ENCODE data around the gene CNOT6L.

Gene CNOT6L

GRCh38 chr4:77818602-77819403 is at the start of gene CNOT6L:
Gene CNOT6L, minus strand, starts transcription at chr4:77819368. Its CDS starts 60 bp downstream, at chr4:77819308.
- DNase-seq: peak; percentile 90

DNA sequence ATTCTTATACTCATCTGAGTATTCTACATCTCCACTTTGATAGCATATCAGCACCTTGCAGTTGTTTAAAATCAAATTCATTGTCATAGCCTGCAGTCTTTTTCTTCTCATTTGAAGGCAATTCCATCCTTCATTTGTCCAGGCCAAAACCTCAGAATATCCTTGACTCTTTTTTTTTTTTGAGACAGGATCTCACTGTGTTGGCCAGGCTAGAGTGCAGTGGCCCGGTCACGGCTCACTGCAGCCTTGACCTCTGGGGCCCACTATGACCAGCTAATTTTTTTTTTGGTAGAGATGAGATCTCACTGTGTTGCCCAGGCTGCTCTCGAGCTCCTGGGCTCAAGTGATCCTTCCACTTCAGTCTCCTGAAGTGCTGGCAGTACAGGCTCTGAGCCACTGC is 46.1 kb upstream of the CNOT6L start:
- no peak for DNase-seq

- peak; percentile 62 for DNase-seq
Measured at GRCh38 chr4:77863341-77863740, 44.2 kb upstream of the CNOT6L start.

DNA sequence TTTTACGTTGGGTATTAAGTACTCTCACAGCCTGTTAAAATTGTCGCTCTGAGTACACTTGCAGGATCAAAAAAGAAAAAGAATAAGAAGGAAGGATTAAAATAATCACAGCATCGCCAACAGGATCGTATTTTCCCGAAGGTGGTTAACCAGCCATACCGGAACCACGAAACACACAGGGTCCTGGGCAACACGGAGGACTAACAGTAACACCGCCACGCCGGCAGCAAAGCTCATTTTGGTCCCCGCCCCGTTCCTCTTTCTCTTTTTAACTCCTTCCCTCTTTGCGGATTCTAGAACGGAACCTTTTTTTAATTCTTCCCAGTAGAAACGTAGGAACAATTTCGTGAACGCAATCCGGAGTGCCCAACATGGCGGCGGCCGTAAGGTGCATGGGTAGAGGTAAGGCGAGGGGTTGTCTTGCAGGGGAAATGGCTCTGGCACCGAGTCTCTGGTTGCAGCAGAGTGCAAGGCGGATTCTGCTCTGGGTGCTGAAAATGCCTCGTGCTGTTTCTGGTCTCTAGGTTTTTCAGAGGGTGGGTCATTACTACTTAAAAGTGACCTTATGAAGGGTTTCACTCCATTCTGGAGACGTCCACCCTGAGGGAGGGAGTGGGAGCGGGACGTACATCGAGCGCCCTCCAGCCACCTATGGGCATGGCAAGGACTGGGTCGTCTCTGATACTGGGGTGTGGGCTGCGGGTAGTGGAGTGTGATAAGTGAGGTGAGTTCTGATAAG is 43.5 kb upstream of the CNOT6L start, which contains the start of gene MRPL1:
Gene MRPL1 (plus strand): TSS at position 353 of the 739 bp plus-strand sequence. CDS start 19 bp downstream, at position 372.
- DNase-seq: peak; percentile 92

GRCh38 chr4:77861495-77861894 is 42.3 kb upstream of the CNOT6L start:
- no peak for DNase-seq

- DNase-seq: no peak
Measured at GRCh38 chr4:77859256-77859655, 40.1 kb upstream of the CNOT6L start.

DNA sequence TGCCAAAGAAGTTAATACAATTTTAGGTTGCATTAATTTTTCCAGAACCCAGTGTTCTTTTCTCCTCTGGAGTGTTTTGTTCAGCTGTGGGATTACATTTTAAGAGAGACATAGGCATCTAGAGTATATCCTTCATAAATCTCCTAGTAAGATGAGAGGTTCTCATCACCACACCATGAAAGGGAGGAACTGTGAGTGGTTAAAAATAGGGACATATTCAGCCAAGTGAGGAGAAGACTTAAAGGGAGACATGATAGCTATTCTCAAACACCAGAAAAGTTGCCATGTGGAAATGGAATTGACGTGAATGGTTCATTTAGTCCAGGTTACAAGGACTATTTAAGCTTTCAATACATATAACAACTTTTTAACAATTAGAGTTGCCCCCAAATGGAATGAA is 37.0 kb upstream of the CNOT6L start:
- DNase-seq: no peak

- DNase-seq: no peak
Measured at GRCh38 chr4:77854431-77855111, 35.4 kb upstream of the CNOT6L start.

DNA sequence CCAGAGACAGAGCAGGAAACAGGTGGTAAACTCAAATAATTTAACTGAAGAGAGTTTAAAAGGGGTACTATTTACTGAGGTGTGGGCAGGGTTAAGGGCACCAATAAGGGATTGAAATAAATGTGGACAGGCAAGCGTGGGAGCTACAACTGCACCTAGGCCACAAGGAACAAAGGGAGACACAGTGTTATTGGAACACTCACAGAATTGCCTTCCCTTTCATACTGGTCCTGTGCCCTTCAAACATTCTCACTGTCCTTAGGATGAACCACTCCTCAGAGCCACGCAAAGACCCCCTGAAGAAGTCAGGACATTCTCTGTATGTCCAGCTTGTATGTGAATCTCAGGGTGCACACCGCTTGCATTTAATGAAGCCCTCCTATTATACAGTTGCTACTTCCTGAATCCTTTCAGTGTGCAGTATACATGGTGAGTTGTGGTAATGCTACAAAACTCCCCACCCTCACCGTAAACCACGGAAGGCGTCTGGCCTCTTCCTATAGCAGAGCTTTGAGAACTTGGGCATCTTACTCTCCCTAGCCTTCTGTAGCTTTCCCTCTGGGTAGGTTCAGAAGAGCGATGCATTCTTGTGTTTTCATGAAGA is 33.8 kb upstream of the CNOT6L start:
- peak; percentile 76 for DNase-seq

GRCh38 chr4:77849278-77849965 is 30.3 kb upstream of the CNOT6L start:
- DNase-seq: no peak

- DNase-seq: no peak
Measured at GRCh38 chr4:77848508-77848907, 29.3 kb upstream of the CNOT6L start.

DNA sequence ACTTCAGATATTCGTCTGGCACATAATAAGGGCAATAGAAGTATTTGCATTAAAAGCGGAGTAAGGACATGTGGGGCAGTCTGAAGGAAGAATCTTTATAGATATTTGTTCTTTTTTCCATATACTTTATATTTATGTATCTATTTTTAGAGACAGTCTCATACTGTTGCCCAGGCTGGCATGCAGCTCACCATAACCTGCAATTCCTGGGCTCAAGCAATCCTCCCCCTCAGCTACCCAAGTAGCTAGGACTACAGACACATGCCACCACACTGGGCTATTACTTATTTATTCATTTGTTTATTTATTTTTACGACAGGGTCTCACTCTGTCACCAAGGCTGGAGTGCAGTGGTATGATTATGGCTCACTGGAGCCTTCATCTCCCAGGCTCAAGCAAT is 26.8 kb upstream of the CNOT6L start:
- DNase-seq: no peak

DNA sequence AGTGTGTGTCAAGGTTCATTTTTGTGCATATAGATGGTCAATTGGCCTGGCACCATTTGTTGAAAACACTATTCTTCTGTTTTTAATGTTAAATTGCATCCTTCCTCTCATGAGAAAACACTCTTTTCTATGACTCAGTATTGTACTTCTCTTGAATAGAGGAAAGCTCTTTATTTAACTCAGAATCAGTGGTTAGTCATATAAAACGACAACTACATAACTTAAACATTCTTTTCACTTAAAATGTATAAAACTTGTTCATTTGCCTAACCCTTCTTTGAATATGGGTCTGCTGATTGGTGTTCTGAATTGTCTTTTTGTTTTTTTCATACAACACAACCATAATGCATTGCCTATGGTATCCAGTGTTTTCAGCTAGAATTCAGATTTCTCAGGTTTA is 26.2 kb upstream of the CNOT6L start:
- DNase-seq: no peak

DNA sequence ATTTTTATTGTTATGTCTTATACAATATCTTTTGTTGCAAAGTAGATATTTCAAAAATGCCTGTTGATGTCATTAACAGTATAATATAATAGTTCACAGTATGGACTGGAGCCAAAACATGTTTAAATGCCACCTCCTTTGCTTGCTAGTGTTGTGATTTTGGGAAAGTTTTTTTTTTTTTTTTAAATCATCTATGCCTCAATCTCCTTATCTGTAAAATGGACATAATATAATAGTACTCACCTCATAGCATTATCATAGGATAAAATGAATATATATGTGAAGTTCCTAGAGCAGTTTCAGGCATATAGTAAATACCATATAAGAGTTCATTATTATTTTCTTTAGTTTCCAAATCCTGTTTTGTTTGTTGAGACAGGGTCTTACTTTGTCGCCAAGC is 25.2 kb upstream of the CNOT6L start:
- no peak for DNase-seq

DNA sequence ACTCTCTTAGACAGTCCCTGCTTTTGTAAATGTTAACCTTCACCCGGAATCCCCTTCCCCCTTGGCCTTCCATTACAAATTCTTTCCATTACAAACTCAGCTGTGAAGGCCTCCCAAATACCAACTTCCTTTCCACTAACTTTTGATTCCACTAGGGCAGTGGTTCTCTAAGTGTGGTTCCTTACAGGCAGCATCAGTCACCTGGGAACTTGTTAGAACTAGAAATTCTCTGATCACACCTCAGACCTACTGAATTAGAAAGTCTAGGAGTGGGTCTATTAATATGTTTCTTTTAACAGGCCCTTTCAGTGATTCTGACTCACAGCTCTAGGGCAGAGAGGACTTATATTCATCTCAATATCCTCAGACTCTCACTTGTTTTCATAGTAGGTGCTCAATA is 24.5 kb upstream of the CNOT6L start:
- DNase-seq: no peak

DNA sequence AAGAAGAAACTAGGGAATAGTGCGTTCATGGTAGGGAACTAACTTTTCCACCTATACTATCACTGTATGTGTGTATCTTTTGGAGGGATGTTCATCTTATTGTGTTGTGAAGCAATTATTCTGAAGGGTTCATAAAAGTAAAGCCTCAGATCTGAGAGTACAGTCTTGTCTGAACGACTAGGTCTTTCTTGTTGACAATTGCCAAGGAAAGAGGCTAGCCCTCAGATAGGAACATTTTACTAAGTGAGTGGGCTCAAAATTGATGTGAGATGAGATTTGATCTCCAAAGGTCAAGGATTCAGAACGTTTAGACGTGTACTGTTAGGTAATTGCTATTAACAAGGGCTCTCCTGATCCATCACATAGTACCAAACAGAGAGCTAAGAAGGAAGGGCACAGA is 15.2 kb upstream of the CNOT6L start:
- no peak for DNase-seq

GRCh38 chr4:77833126-77833724 is 14.1 kb upstream of the CNOT6L start:
- DNase-seq: no peak

DNA sequence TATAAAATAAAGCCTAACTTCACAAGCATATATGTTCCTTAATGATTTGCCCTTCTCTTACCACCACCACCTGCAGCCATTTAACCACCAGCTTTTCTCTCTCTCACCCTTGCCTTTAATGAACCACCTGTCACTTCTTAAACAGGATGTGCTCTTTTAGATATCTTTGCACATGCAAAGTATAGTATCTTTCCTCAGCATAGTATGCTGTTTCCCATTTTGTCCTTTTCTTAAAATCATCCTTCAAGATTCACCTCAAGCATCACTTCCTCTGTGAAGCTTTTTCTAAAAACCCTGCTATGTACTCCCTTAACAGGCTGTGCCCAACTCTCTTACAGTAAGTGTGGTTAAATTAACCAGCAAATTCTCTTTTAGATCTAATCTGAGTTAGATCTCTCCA is 8.2 kb upstream of the CNOT6L start:
- no peak for DNase-seq

- no peak for DNase-seq
Measured at GRCh38 chr4:77826275-77826674, 7.1 kb upstream of the CNOT6L start.

- no peak for DNase-seq
Measured at GRCh38 chr4:77821775-77822174, 2.6 kb upstream of the CNOT6L start.

DNA sequence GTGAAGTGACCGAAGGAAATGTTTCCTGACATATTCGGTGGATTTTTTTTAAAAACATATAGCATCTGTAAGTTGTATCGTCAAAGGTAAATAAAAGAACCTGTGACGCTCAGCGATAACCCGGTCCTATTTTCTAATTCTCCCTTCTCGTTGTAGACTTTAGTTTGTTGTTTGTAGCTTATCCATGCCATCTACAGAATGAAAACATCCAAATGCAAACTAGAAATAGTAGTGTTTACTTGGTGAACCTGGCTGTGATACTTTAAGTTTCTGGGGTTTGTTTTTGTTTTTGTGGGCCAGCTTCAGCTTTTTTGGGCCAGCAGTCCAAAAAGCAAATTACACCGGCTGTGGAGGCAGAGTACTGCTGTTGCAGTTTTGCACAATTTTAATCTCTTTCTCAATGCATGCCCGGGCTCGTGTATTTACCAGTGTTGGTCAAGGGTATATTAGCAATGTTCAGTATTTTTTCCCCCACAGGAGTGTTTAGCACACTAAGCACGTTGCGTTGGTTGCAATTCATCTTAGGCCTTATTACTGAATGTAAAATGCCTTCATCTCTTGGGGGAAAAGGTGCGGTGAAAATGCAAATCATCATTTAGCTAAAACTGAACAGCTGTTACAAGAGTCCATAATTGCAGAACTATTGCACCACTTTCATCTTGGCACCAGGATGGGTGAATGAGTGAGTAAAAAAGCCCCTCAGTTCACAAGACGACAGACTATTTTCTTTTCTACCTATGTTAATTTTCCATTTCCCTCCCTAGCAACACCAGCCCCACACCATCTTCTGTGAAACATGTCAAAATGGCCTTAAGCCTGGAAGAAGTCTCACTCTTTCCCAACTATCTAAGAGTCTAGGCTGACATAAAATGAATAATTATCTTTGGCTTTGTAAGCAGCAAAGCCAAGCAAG is 1.7 kb upstream of the CNOT6L start:
- no peak for DNase-seq

Data from activated CD8-positive, alpha-beta memory T cell treated with anti-CD3 and anti-CD28 coated beads for 24 hours (primary cell).